GM21423 (cell line): Measurements from ENCODE around the gene ARHGAP18.

Experiments
- ATAC-seq: cut with Tn5 transposase; IDR thresholded peaks from one replicate; pipeline ENCODE4 v1.9.1; 2021; ENCODE audit warnings: mild to moderate bottlenecking, moderate library complexity; ENCODE audit not compliant: unreplicated experiment

ARHGAP18 gene, protein sequence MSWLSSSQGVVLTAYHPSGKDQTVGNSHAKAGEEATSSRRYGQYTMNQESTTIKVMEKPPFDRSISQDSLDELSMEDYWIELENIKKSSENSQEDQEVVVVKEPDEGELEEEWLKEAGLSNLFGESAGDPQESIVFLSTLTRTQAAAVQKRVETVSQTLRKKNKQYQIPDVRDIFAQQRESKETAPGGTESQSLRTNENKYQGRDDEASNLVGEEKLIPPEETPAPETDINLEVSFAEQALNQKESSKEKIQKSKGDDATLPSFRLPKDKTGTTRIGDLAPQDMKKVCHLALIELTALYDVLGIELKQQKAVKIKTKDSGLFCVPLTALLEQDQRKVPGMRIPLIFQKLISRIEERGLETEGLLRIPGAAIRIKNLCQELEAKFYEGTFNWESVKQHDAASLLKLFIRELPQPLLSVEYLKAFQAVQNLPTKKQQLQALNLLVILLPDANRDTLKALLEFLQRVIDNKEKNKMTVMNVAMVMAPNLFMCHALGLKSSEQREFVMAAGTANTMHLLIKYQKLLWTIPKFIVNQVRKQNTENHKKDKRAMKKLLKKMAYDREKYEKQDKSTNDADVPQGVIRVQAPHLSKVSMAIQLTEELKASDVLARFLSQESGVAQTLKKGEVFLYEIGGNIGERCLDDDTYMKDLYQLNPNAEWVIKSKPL

GRCh38 chr6:129709769-129710449 lies at the start of gene ARHGAP18:
Gene ARHGAP18, minus strand, starts transcription at chr6:129710177. Its CDS starts 41 bp downstream, at chr6:129710136.
- peak; percentile 97 for ATAC-seq

DNA sequence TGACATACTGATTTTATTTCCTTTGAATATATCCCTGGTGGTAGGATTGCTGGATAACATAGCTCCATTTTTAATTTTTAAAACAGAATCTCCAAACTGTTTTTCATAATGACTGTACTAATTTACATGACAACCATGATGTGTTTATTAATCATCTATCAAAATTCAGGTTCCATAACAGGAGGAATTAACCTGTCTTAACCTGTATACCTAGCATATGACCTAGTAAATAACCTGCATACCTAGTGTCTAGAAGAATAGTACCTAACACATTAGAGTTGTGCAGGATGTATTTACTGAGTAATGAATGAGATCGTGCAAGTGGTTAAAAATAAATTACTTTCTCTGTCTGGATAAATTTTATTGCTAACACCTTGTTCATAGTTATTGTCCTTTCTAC lies 45.8 kb upstream of the ARHGAP18 start:
- ATAC-seq: no peak

DNA sequence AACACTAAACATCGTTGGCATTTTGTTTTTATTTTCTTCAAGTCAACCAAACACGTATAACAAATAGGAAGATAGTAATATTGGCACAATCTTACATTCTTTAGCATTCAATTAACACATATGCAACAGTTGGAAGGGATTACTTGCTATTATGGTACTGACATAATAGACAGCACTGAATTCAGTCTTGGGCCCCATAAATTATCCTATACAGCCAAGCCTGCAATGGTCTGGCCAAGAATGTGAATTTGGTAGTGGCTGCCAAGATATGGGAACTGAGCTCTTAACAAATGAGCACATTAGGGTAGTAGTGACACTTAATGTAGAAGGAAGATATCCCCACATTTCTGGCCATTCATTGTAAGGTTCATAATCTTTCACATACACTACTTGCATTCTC lies 44.8 kb upstream of the ARHGAP18 start:
- ATAC-seq: no peak

DNA sequence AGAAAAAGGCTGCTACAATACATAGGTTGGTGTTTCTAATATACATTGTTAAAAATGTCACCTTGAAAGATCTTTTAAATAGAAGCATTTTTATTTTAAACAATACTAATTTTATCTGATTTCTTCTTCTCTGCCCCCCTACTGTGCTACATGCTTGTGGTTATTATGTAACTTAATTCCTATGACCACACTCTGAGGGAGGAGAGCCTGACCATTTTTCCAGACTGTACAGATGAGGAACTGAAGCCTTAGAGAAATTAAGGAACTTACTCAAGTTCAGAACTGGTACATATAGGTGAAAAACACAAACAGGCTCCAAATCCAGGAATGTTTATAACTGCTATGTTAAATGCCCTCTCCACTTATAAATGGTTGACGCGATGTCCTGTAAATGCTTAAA lies 43.4 kb upstream of the ARHGAP18 start:
- no peak for ATAC-seq

DNA sequence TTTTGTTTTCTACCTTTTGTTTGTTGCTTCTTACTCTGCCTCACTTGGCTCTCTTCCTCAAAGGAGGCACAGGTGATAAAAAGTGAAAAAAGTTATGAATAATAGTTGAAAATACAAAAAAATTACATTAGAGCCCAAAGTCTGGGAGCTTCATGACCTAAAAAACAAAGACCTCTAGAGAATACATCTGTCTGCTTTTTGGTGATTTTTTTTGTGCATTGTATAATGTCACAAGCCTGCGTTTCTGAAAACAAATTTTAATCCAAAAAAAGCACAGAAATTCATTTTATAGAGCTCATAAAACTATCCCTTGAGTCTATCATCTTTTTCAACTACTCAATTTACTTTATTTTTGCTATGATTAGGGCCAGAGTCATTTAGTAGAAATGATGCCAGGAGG lies 41.4 kb upstream of the ARHGAP18 start:
- no peak for ATAC-seq

GRCh38 chr6:129750360-129750759 lies 40.4 kb upstream of the ARHGAP18 start:
- ATAC-seq: no peak

DNA sequence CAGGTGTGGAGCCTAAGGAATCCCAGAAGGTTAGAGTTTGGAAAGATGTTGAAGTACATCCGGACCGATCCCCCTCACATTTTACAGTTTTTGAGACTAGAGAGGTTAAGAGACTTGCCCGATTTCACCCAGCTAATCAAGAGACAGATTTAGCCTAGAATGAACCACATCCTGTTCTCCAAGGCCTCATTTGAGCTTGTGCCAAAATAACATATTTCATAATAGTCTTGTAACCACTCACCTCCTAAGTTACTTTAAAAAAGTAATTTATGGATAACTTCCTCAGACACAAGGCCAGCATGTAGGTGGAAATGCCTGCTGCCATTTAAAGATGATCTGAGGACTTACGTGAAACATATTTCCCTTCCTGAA lies 39.8 kb upstream of the ARHGAP18 start:
- peak; percentile 51 for ATAC-seq

- no peak for ATAC-seq
These were observed 39.1 kb upstream of the ARHGAP18 start for GRCh38 chr6:129748901-129749748.

- ATAC-seq: peak; percentile 85
These were observed 38.4 kb upstream of the ARHGAP18 start for GRCh38 chr6:129748212-129748900.

DNA sequence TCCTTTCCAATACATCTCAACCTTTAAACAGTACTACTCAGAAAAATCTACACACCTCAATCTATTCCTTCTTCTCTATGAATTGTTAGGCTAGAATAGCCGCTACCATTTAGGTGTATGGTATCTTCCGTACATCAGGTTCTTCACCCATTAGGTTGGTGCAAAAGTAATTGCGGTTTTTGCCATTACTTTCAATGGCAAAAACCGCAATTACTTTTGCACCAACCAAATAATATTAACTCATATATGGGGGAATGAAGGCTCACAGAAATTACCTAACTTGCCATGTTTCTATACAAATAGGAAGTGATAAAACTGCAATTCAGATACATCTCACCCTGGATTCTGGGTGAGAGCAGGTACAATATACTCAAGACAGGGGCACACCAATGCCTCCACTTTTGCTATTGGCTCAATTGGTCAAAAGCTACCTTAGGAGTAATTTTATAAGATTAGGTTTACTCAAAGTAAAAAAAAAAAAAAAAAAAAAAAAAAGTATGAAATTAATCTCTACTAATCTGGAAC lies 37.7 kb upstream of the ARHGAP18 start:
- no peak for ATAC-seq

- no peak for ATAC-seq
These were observed 34.9 kb upstream of the ARHGAP18 start for GRCh38 chr6:129744880-129745237.

GRCh38 chr6:129744201-129744879 lies 34.4 kb upstream of the ARHGAP18 start:
- ATAC-seq: peak; percentile 30

DNA sequence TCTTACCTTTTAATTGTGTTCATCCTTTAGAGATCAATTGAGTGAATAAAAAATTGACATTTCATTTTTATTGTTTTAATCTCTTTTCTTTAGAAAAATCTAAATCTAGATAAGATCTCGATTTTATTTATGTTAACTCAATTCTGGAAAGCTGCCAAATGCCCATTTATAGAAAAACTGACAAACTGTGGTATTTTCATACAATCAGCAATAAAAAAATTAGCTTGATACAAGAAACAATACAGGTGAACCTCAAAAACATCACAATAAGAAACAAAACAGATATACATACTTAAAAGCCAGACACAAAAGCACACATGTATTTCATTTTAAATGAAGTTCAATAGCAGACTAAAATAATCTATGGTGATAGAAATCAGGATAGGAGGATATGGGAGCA lies 30.0 kb upstream of the ARHGAP18 start:
- no peak for ATAC-seq

DNA sequence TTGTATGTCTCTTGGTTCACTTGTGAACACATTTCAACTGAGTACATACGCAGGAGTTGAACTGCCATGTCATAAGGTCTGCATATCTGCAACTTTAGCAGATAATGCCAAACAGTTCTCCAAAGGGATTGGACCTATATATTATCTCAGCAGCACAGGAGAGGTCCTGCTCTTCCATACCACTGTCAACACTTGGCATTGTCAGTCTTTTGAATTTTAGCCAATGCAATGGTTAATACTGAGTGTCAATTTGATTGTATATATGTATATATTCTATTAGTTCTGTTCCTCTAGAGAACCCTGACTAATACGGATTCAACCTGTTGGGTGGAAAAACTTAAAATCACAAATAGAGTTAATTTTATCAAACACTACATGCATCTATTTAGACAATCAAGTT lies 26.1 kb upstream of the ARHGAP18 start:
- ATAC-seq: no peak

DNA sequence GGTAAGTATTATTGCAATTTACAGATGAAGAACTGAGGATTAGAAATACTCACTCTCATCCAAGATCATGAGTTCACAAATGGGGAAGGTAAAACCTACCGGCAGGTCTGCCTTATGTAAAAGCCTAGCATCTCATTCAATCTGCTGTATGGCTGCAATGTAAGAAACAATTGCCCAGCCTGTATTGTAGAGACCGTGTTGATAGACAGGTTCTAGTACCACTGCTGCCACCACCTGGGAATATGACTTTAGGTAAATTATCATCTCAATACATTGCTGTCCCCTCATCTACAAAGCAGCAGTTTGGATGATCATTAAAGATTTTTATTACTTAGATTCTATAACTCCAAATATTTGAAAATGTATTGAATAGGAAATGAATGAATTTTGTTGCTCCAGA lies 23.3 kb upstream of the ARHGAP18 start:
- no peak for ATAC-seq

- ATAC-seq: no peak
These were observed 22.6 kb upstream of the ARHGAP18 start for GRCh38 chr6:129732542-129732941.

GRCh38 chr6:129732034-129732433 lies 22.1 kb upstream of the ARHGAP18 start:
- ATAC-seq: no peak

DNA sequence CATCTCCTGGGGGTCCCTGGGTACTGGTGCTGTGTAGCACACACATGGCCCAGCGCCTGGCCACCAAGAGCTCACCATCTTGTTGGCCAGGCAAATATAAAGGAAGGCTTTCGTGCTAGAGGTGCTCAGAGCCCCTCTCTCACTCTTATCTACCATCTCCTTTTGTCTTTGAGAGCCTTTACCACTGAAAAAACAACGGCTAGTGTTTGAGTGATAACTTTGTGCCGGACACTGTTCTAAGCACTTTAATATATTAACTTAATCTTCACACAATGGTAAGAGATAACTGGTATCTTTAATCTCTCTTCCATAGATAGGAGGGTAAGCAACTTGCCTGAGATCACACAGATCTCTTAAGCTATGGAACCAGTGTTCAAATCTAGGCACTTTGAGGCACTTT lies 21.5 kb upstream of the ARHGAP18 start:
- no peak for ATAC-seq

DNA sequence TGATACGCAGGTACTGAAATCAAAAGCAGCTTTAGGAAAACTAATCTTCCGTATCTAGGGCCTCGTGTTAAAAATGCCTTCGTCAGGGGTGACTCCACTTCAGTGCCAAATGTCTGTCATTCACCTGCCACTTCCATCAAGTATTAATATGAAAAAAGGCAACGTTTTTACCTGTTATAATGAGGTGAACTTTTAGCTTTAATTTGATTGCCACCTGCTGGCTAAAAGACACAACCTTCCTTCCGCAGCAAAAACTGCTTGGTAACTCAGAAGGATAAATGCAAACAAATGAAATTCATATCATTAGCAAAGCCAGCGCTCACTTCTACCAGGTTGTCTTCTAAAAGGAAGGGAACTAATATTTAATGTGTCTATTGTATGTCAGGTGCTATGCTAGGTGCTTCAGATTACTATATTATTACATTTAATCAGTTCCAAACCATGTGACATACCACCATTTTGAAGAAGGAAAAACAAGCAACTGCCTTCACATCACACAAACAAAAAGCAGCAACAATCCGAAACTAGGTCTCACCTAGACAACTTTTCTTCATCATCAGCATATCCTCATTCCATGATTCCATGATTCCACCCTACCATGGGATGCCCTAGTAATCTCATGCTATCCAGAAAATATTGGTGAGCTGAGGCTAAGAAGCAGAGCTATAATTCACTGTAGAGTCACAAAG lies 20.6 kb upstream of the ARHGAP18 start:
- no peak for ATAC-seq
